Fibroblast of lung (primary cell): ENCODE data around the gene FEZF2.

Experiments used
- CTCF ChIP-seq, 2 donors: IDR thresholded peaks in 1 of 2; conservative IDR thresholded peaks in 1 of 2; 1 replicate in 1 of 2; 2 replicates in 1 of 2; pipeline ENCODE4 v1.5.1; 2011 to 2012; ENCODE audit warnings: low read length in 2 of 2, control low read depth in 1 of 2, inconsistent platforms in 1 of 2, low read depth in 1 of 2, mild to moderate bottlenecking in 1 of 2
- EZH2 ChIP-seq: IDR thresholded peaks from 2 replicates; pipeline ENCODE4 v1.5.1; 2012; ENCODE audit warnings: low read length, control low read depth, mild to moderate bottlenecking; ENCODE audit errors: missing control alignments

- no peak for TF ChIP-seq CTCF (conservative IDR thresholded peaks at IDR 0.05 in 1 of 2, IDR thresholded peaks at IDR 0.05 in 1 of 2; ENCODE audit: low read depth in 1 of 2, low read length in 2 of 2)
- TF ChIP-seq EZH2: no peak
Measured at GRCh38 chr3:62356356-62356755, 17.0 kb downstream of the FEZF2 start.
